Stimulated activated CD4-positive, alpha-beta T cell treated with anti-CD3 and anti-CD28 coated beads, Interleukin-1b, Interleukin-23, amount 100 ng/mL, for 4 hours (primary cell): ENCODE measurements around the gene ULK3.

Experiments used
- DNase-seq, 2 donors: peaks; one replicate each; pipeline ENCODE4 v3.0.0-alpha.2; 2020; ENCODE audit warnings: low read depth in 2 of 2

ULK3 gene

GRCh38 chr15:74799255-74799855 is 43.6 kb downstream of the ULK3 start:
- no peak for DNase-seq

GRCh38 chr15:74798388-74799254 is 44.3 kb downstream of the ULK3 start:
- DNase-seq: no peak

- no peak for DNase-seq
Measured at GRCh38 chr15:74795966-74796625, 46.9 kb downstream of the ULK3 start.

- no peak for DNase-seq
Measured at GRCh38 chr15:74794970-74795349, 48.0 kb downstream of the ULK3 start.

- DNase-seq: no peak
Measured at GRCh38 chr15:74794248-74794969, 48.5 kb downstream of the ULK3 start.

- DNase-seq: peak; percentile 61
Measured at GRCh38 chr15:74793135-74794028, 49.6 kb downstream of the ULK3 start.

GRCh38 chr15:74792227-74793016 is 50.5 kb downstream of the ULK3 start:
- no peak for DNase-seq

GRCh38 chr15:74791667-74792066 is 51.3 kb downstream of the ULK3 start:
- no peak for DNase-seq

- no peak for DNase-seq
Measured at GRCh38 chr15:74791007-74791406, 51.9 kb downstream of the ULK3 start.

GRCh38 chr15:74790080-74790916 is 52.7 kb downstream of the ULK3 start:
- DNase-seq: no peak

- DNase-seq: no peak
Measured at GRCh38 chr15:74789741-74790079, 53.2 kb downstream of the ULK3 start.

- no peak for DNase-seq
Measured at GRCh38 chr15:74789171-74789631, 53.8 kb downstream of the ULK3 start.

GRCh38 chr15:74788683-74789151 is 54.2 kb downstream of the ULK3 start:
- no peak for DNase-seq

- no peak for DNase-seq
Measured at GRCh38 chr15:74788042-74788682, 54.8 kb downstream of the ULK3 start.

- DNase-seq: peak; percentile 73 to 80
Measured at GRCh38 chr15:74787251-74788041, 55.5 kb downstream of the ULK3 start.

GRCh38 chr15:74786551-74787165 is 56.3 kb downstream of the ULK3 start:
- no peak for DNase-seq
